ENCODE measurements around the gene CYGB. TPM values are rescaled to one million over a fixed set of nuclear protein-coding genes. Genes with fewer than 3 reads are reported as not detected.

The CYGB gene
- total and polyA plus RNA-seq, 4 donors = 0.83 to 7.8 (median 1.4) TPM

DNA sequence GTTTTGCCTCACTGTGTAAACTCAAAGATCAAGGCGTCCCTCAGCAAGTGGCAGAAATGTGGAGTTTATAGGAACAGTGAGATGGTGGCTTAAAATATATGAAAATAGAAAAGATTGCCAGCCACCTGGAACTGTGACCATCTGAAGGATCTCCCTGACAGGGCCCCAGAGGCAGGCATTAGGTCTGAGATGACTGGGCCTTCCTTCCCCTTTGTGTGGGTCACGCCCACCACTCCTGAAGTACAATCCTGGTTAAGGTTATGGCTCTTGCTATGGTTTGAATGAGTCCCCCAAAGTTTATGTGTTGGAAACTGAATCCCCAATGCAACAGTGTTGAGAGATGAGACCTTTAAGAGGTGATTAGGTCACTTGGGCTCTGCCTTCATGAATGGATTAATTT, 41.8 kb upstream of the CYGB start:
- no peaks in the 10 kb centered on the region for H3K36me3 ChIP-seq (ENCODE audit: control insufficient read depth in 4 of 4, insufficient read depth in 3 of 4, low read depth in 1 of 4, low read length in 3 of 4)
- WGBS = 88% methylated on average over 2 of the region's 2 CpGs
- peaks cover 0 to under 1% (median 0%) of the 10 kb centered on the region in 4 donors for H3K4me1 ChIP-seq (ENCODE audit: control insufficient read depth in 4 of 4, insufficient read depth in 4 of 4, low read length in 3 of 4)
- DNase-seq (ENCODE audit: low spot score) = no peak
- no peaks in the 10 kb centered on the region for H3K27me3 ChIP-seq (ENCODE audit: control insufficient read depth in 4 of 4, insufficient read depth in 4 of 4, low read length in 3 of 4)
- no peak overlapping the region for H3K4me3 ChIP-seq (ENCODE audit: low read depth in 1 of 3, low read length in 3 of 3)
- H3K9ac ChIP-seq (ENCODE audit: low read depth in 1 of 2, low read length in 2 of 2) = no peak overlapping the region
- TF ChIP-seq FOXA2 (IDR thresholded peaks at IDR 0.05) = no peak
- no peak for TF ChIP-seq NR2F2 (IDR thresholded peaks at IDR 0.05)
- TF ChIP-seq JUND (IDR thresholded peaks at IDR 0.05) = no peak
- TF ChIP-seq, protein P1, sequence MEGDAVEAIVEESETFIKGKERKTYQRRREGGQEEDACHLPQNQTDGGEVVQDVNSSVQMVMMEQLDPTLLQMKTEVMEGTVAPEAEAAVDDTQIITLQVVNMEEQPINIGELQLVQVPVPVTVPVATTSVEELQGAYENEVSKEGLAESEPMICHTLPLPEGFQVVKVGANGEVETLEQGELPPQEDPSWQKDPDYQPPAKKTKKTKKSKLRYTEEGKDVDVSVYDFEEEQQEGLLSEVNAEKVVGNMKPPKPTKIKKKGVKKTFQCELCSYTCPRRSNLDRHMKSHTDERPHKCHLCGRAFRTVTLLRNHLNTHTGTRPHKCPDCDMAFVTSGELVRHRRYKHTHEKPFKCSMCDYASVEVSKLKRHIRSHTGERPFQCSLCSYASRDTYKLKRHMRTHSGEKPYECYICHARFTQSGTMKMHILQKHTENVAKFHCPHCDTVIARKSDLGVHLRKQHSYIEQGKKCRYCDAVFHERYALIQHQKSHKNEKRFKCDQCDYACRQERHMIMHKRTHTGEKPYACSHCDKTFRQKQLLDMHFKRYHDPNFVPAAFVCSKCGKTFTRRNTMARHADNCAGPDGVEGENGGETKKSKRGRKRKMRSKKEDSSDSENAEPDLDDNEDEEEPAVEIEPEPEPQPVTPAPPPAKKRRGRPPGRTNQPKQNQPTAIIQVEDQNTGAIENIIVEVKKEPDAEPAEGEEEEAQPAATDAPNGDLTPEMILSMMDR (IDR thresholded peaks at IDR 0.05; ENCODE audit: low read depth, low read length, missing input control) = no peak
- no peak for TF ChIP-seq TAF1 (conservative IDR thresholded peaks at IDR 0.05)
- TF ChIP-seq GABPA (IDR thresholded peaks at IDR 0.05 in 1 of 2, conservative IDR thresholded peaks at IDR 0.05 in 1 of 2) = no peak
- no peak for TF ChIP-seq HNF4A (conservative IDR thresholded peaks at IDR 0.05)
- TF ChIP-seq HNF4G (IDR thresholded peaks at IDR 0.05) = no peak
- no peak for TF ChIP-seq YY1 (IDR thresholded peaks at IDR 0.05)
- TF ChIP-seq, protein P2, sequence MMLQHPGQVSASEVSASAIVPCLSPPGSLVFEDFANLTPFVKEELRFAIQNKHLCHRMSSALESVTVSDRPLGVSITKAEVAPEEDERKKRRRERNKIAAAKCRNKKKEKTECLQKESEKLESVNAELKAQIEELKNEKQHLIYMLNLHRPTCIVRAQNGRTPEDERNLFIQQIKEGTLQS (IDR thresholded peaks at IDR 0.05) = no peak
- no peak for TF ChIP-seq EGR1 (IDR thresholded peaks at IDR 0.05; ENCODE audit: low read depth in 2 of 2)
- no peak for TF ChIP-seq RXRA (IDR thresholded peaks at IDR 0.05)
- H3K9me3 ChIP-seq (ENCODE audit: control insufficient read depth in 4 of 4, low read length in 3 of 4) = no peaks in the 10 kb centered on the region
- H3K27ac ChIP-seq (ENCODE audit: low read depth in 1 of 2, low read length in 2 of 2) = no peak overlapping the region

- Histone ChIP-seq H3K4me1 (ENCODE audit: control insufficient read depth in 4 of 4, insufficient read depth in 4 of 4, low read length in 3 of 4) (no peaks in the 10 kb centered on the region), H3K9me3 (ENCODE audit: control insufficient read depth in 4 of 4, low read length in 3 of 4) (no peaks in the 10 kb centered on the region), H3K4me3 (ENCODE audit: low read depth in 1 of 3, low read length in 3 of 3) (no peak overlapping the region), H3K27ac (ENCODE audit: low read depth in 1 of 2, low read length in 2 of 2) (no peak overlapping the region), H3K36me3 (ENCODE audit: control insufficient read depth in 4 of 4, insufficient read depth in 3 of 4, low read depth in 1 of 4, low read length in 3 of 4) (no peaks in the 10 kb centered on the region), H3K9ac (ENCODE audit: low read depth in 1 of 2, low read length in 2 of 2) (no peak overlapping the region), H3K27me3 (ENCODE audit: control insufficient read depth in 4 of 4, insufficient read depth in 4 of 4, low read length in 3 of 4) (no peaks in the 10 kb centered on the region)
- no peak for DNase-seq (ENCODE audit: low spot score)
- TF ChIP-seq ZBTB33 (IDR thresholded peaks at IDR 0.05) = no peak
- TF ChIP-seq EGR1 (IDR thresholded peaks at IDR 0.05; ENCODE audit: low read depth in 2 of 2) = no peak
- TF ChIP-seq, protein P3, sequence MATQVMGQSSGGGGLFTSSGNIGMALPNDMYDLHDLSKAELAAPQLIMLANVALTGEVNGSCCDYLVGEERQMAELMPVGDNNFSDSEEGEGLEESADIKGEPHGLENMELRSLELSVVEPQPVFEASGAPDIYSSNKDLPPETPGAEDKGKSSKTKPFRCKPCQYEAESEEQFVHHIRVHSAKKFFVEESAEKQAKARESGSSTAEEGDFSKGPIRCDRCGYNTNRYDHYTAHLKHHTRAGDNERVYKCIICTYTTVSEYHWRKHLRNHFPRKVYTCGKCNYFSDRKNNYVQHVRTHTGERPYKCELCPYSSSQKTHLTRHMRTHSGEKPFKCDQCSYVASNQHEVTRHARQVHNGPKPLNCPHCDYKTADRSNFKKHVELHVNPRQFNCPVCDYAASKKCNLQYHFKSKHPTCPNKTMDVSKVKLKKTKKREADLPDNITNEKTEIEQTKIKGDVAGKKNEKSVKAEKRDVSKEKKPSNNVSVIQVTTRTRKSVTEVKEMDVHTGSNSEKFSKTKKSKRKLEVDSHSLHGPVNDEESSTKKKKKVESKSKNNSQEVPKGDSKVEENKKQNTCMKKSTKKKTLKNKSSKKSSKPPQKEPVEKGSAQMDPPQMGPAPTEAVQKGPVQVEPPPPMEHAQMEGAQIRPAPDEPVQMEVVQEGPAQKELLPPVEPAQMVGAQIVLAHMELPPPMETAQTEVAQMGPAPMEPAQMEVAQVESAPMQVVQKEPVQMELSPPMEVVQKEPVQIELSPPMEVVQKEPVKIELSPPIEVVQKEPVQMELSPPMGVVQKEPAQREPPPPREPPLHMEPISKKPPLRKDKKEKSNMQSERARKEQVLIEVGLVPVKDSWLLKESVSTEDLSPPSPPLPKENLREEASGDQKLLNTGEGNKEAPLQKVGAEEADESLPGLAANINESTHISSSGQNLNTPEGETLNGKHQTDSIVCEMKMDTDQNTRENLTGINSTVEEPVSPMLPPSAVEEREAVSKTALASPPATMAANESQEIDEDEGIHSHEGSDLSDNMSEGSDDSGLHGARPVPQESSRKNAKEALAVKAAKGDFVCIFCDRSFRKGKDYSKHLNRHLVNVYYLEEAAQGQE (IDR thresholded peaks at IDR 0.05) = no peak
- no peak for TF ChIP-seq FOXA1 (IDR thresholded peaks at IDR 0.05)
- TF ChIP-seq, protein P1 (IDR thresholded peaks at IDR 0.05; ENCODE audit: low read depth, low read length, missing input control) = no peak
- no peak for TF ChIP-seq RAD21 (IDR thresholded peaks at IDR 0.05)
- TF ChIP-seq RXRA (IDR thresholded peaks at IDR 0.05) = no peak
- TF ChIP-seq HNF4G (IDR thresholded peaks at IDR 0.05) = no peak
- TF ChIP-seq FOXA2 (IDR thresholded peaks at IDR 0.05) = no peak
- no peak for TF ChIP-seq HNF4A (conservative IDR thresholded peaks at IDR 0.05)
- no peak for TF ChIP-seq YY1 (IDR thresholded peaks at IDR 0.05)
- no peak for TF ChIP-seq NR2F2 (IDR thresholded peaks at IDR 0.05)
- TF ChIP-seq GABPA (IDR thresholded peaks at IDR 0.05 in 1 of 2, conservative IDR thresholded peaks at IDR 0.05 in 1 of 2) = no peak
- TF ChIP-seq, protein P2 (IDR thresholded peaks at IDR 0.05) = no peak
- TF ChIP-seq TAF1 (conservative IDR thresholded peaks at IDR 0.05) = no peak
- no peak for TF ChIP-seq JUND (IDR thresholded peaks at IDR 0.05)
- WGBS = 84% methylated on average over 5 of the region's 5 CpGs
Observed at GRCh38 chr17:76578376-76578775, 40.9 kb upstream of the CYGB start.
